Activated T-cell treated with anti-CD3 and anti-CD28 coated beads, Interleukin-2, amount 50 U/mL, for 24 hours (primary cell): ENCODE data around the gene CECR2.
"Not testable (repeated sequence)": the region's sequence is repeated elsewhere in the genome, so short reads cannot be mapped to it uniquely, and the experiment has no call there.

ENCODE experiments used
- DNase-seq: peaks from one replicate; pipeline ENCODE4 v3.0.0-alpha.2; 2020
- H3K27ac Mint-ChIP-seq: 2 replicates; pipeline ENCODE4 v1.8.0; 2020; ENCODE audit warnings: mild to moderate bottlenecking, mixed read lengths
- H3K27me3 Mint-ChIP-seq: 2 replicates; pipeline ENCODE4 v1.8.0; 2020; ENCODE audit warnings: mixed read lengths
- H3K36me3 Mint-ChIP-seq: 2 replicates; pipeline ENCODE4 v1.8.0; 2020; ENCODE audit warnings: low read depth, mixed read lengths
- H3K4me1 Mint-ChIP-seq: 2 replicates; pipeline ENCODE4 v1.8.0; 2020; ENCODE audit warnings: low read depth, mixed read lengths
- H3K4me3 Mint-ChIP-seq: 2 replicates; pipeline ENCODE4 v1.8.0; 2020; ENCODE audit warnings: mild to moderate bottlenecking, moderate library complexity, mixed read lengths
- H3K9me3 Mint-ChIP-seq: 2 replicates; pipeline ENCODE4 v1.8.0; 2020; ENCODE audit warnings: mixed read lengths

Gene CECR2

DNA sequence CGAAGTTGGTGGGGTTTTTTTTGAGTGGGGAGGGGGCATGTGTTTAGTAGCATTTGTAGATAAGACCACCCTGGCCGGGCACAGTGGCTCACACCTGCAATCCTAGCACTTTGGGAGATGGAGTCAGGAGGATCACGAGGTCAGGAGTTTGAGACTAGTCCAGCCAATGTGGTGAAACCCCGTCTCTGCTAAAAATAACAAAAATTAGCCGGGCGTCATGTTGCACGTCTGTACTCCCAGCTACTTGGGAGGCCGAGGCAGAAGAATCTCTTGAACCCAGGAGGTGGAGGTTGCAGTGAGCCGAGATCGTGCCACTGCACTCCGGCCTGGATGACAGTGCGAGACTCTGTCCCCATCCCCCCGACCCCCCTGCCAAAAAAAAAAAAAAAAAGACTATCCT lies 34.6 kb downstream of the CECR2 start:
- no peak for DNase-seq
- no peak overlapping the region for H3K4me3 Mint-ChIP-seq
- no peaks in the 10 kb centered on the region for H3K36me3 Mint-ChIP-seq
- no peaks in the 10 kb centered on the region for H3K9me3 Mint-ChIP-seq
- no peak overlapping the region for H3K27ac Mint-ChIP-seq
- no peaks in the 10 kb centered on the region for H3K27me3 Mint-ChIP-seq
- H3K4me1 Mint-ChIP-seq, result no peaks in the 10 kb centered on the region

- Mint-ChIP-seq H3K36me3 (no peaks in the 10 kb centered on the region), H3K4me1 (no peaks in the 10 kb centered on the region), H3K9me3 (no peaks in the 10 kb centered on the region), H3K27me3 (peaks cover 3% of the 10 kb centered on the region), H3K4me3 (no peak overlapping the region), H3K27ac (no peak overlapping the region)
- DNase-seq, result no peak
These were observed 38.4 kb downstream of the CECR2 start for GRCh38 chr22:17407643-17408042.

DNA sequence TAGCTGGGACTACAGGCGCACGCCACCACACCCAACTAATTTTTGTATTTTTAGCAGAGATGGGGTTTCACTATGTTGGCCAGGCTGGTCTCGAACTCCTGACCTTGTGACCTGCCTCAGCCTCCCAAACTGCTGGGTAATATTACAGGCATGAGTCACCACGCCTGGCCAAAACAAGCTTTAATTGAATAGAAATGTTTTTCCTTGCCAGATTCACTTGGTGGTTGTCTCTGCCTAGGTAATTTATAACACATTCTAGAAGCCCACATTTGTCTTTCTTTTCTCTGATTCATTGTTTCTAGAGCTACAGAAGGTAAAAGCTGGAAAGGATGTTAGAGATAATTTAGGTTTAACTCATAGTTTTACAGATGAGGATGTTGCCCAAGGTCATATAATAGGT lies 41.3 kb downstream of the CECR2 start:
- DNase-seq, result no peak
- H3K36me3 Mint-ChIP-seq, result no peaks in the 10 kb centered on the region
- no peaks in the 10 kb centered on the region for H3K9me3 Mint-ChIP-seq
- peaks cover 3% of the 10 kb centered on the region for H3K27me3 Mint-ChIP-seq
- no peak overlapping the region for H3K27ac Mint-ChIP-seq
- no peak overlapping the region for H3K4me3 Mint-ChIP-seq
- no peaks in the 10 kb centered on the region for H3K4me1 Mint-ChIP-seq

DNA sequence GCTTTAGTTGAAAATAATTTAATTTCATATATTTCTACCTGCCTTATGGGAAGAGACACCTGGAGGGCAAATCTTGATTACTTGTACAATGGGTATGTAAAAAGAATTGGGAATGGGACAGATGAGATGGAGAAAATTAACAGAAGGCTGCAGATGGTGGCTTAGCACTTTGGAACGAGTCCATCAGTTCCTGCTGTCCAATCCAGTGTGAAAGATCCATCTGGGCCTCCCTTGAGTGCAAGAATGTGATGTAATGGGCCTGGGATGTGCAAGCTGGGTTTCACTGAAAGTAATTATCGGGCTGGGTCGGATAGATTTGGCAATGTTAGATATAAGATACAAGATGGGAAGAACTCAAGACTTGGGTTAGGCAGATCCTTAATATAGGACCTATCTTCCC lies 42.0 kb downstream of the CECR2 start:
- no peaks in the 10 kb centered on the region for H3K36me3 Mint-ChIP-seq
- H3K9me3 Mint-ChIP-seq, result no peaks in the 10 kb centered on the region
- DNase-seq, result no peak
- no peak overlapping the region for H3K4me3 Mint-ChIP-seq
- H3K4me1 Mint-ChIP-seq, result no peaks in the 10 kb centered on the region
- peaks cover 3% of the 10 kb centered on the region for H3K27me3 Mint-ChIP-seq
- no peak overlapping the region for H3K27ac Mint-ChIP-seq

DNA sequence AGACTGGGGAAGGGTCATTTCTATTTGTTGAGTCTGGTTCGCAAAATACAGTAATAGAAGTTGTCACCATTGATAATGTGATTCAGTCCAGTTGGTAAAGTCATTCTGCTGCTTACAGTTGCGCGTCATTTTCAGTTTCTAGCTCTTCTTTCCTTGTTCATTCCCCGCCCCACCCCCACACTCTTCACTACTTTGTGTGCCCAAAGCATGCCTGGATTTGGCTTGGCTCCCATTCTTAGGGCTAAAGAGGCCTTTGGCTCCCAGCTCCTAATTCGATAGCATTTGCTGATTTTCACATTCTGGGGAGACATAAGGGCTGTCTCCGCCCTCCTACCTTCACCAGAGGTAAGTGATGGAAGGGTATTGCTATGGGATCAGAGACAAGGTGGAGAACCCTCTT lies 43.0 kb downstream of the CECR2 start:
- Mint-ChIP-seq H3K27me3 (peaks cover 3% of the 10 kb centered on the region), H3K27ac (no peak overlapping the region), H3K4me1 (no peaks in the 10 kb centered on the region), H3K4me3 (no peak overlapping the region), H3K36me3 (no peaks in the 10 kb centered on the region), H3K9me3 (no peaks in the 10 kb centered on the region)
- no peak for DNase-seq

DNA sequence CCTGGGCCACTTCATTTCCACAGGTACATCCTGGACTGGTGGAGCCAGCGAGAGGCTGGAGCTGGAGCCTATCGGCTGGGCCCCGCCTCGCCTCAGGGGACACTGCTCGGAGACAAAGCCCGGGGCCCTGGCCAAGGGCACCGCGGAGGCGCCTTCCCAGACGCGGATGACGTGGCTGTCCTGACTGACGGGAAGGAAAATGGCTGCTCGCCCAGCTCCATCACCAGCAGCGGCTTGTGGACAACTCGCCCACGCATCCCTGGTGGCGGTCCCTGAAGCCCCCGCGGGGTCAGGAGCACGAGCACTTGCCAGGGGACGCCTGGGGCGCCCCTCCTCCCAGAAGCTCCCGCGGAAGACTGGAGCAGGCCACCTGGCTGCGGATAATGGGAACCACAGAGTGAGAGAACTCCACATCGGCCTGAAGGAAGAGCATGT lies 49.6 kb downstream of the CECR2 start:
- H3K27me3 Mint-ChIP-seq, result no peaks in the 10 kb centered on the region
- no peak overlapping the region for H3K4me3 Mint-ChIP-seq
- no peaks in the 10 kb centered on the region for H3K9me3 Mint-ChIP-seq
- no peak overlapping the region for H3K27ac Mint-ChIP-seq
- no peaks in the 10 kb centered on the region for H3K36me3 Mint-ChIP-seq
- H3K4me1 Mint-ChIP-seq, result no peaks in the 10 kb centered on the region
- DNase-seq, result no peak

DNA sequence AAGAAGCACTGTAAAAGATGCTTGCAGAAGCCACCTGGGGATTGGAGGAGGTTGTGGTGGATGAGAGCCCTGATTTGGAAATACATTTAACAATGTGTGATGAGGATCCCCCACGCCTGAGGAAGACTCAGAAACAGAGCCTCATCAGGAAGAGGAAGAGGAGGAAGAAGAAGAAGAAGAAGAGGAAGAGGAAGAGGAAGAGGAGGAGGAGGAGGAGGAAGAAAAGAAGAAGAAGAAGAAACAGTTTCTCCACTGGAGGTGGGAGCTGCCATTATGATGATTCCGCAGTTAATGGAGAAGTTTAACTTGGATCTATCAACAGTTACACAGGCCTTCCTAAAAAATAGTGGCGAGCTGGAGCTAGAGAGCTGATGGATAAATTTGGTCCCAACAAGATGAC lies 50.1 kb downstream of the CECR2 start:
- Mint-ChIP-seq H3K9me3 (no peaks in the 10 kb centered on the region), H3K27ac (no peak overlapping the region), H3K36me3 (no peaks in the 10 kb centered on the region), H3K4me1 (no peaks in the 10 kb centered on the region), H3K4me3 (no peak overlapping the region), H3K27me3 (no peaks in the 10 kb centered on the region)
- no peak for DNase-seq

DNA sequence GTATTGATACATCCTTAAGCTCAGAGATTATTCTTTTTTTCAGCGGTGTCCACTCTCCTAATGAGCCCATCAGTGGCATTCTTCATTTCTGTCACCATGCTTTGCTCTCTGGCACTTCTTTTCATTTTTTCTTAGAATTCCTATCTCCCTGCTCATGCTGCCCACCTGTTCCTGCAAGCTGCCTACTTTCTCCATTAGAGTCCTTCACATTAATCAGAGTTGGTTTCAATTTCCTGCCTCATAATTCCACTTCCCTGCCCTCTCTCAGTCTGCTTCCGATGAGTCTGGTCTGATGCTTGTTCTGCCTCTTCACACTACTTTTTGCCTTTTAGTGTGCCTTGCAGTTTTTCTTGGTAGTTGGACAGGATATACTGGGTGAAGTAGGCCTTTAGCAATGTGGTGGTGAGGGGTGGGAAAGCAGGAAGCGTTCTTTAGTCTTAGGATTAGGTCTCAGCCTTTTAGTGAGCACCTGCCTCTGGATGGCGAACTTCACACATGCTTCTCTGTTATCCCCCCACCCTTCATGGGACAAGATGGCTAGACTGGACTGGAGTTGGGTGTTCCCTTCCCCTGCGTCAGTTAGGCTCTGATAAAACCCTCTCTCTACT lies 53.6 kb downstream of the CECR2 start:
- Mint-ChIP-seq H3K36me3 (no peaks in the 10 kb centered on the region), H3K27me3 (peaks cover 1% of the 10 kb centered on the region), H3K9me3 (no peaks in the 10 kb centered on the region), H3K27ac (no peak overlapping the region), H3K4me1 (no peaks in the 10 kb centered on the region), H3K4me3 (no peak overlapping the region)
- DNase-seq, result no peak

GRCh38 chr22:17423616-17424015 lies 54.4 kb downstream of the CECR2 start:
- H3K4me3 Mint-ChIP-seq, result no peak overlapping the region
- no peak for DNase-seq
- no peak overlapping the region for H3K27ac Mint-ChIP-seq
- H3K27me3 Mint-ChIP-seq, result peaks cover 6% of the 10 kb centered on the region
- no peaks in the 10 kb centered on the region for H3K36me3 Mint-ChIP-seq
- no peaks in the 10 kb centered on the region for H3K9me3 Mint-ChIP-seq
- no peaks in the 10 kb centered on the region for H3K4me1 Mint-ChIP-seq

- H3K4me1 Mint-ChIP-seq, H3K27ac Mint-ChIP-seq, H3K36me3 Mint-ChIP-seq, H3K9me3 Mint-ChIP-seq, H3K4me3 Mint-ChIP-seq, DNase-seq: not testable (repeated sequence)
- H3K27me3 Mint-ChIP-seq, result peaks cover 19% of the 10 kb centered on the region
These were observed 58.3 kb downstream of the CECR2 start for GRCh38 chr22:17427528-17427927.

DNA sequence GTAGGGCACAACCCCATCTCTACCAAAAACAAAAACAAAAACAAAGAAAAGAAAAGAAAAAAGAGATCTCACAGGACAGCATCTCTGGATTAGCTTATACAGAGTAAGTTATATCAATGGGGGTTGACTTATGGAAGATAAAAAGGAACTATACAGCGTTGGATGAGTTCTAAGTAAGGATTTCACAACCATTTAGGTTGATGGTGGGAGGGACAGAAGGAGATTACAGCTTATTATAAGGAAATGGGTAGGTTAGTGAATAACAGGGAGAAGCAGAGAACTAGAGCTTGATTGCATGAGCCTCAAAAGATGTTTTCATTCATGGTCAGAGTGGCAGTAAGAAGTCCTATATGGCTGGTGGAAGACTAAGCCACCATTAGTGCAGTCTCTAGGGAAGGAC lies 60.3 kb downstream of the CECR2 start:
- Mint-ChIP-seq H3K27ac (no peak overlapping the region), H3K9me3 (no peaks in the 10 kb centered on the region), H3K4me1 (no peaks in the 10 kb centered on the region), H3K4me3 (no peak overlapping the region), H3K36me3 (no peaks in the 10 kb centered on the region), H3K27me3 (peaks cover 22% of the 10 kb centered on the region)
- no peak for DNase-seq

GRCh38 chr22:17430412-17430811 lies 61.2 kb downstream of the CECR2 start:
- Mint-ChIP-seq H3K36me3 (no peaks in the 10 kb centered on the region), H3K4me3 (no peak overlapping the region), H3K27ac (no peak overlapping the region), H3K27me3 (peaks cover 25% of the 10 kb centered on the region), H3K4me1 (no peaks in the 10 kb centered on the region), H3K9me3 (no peaks in the 10 kb centered on the region)
- DNase-seq, result no peak

DNA sequence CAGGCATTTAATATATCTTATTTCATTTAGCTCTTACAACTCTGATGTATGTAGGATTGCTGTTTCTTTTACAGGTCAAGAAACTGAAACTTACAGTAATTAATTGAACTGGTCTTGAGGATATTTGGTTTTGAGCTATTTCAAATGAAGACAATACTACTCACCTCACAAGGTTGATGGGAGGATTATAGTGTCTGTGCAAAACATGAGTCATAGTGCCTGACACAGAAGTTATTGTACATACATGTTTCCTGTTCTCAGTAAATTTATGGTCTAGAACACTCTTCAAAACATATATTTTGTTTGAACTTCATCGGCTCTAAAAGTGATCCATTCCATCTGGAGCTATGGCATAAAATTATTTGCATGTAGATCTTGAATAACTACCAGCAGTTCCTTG lies 61.9 kb downstream of the CECR2 start:
- Mint-ChIP-seq H3K36me3 (no peaks in the 10 kb centered on the region), H3K9me3 (no peaks in the 10 kb centered on the region), H3K27me3 (peaks cover 26% of the 10 kb centered on the region), H3K4me3 (no peak overlapping the region), H3K4me1 (no peaks in the 10 kb centered on the region), H3K27ac (no peak overlapping the region)
- no peak for DNase-seq

DNA sequence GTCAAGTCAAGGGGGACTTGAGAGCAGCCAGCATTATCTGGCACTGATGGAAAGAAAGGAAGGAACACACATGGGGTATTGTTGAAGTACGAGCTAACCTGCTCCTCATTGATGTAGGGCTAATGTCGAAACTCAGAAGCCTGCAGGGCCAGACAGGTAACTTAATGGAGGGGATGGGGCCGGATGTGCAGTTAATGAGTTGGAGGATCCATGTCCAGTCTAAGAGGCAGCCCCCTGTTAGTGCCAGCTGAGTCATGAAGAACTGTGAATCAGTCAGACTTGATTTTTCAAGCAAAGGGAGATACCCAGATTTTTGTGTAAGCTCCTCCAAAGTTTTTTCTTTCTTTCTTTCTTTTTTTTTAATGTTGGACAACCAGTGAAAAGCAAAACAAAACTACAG lies 65.6 kb downstream of the CECR2 start:
- DNase-seq, result no peak
- Mint-ChIP-seq H3K27ac (no peak overlapping the region), H3K4me3 (no peak overlapping the region), H3K9me3 (no peaks in the 10 kb centered on the region), H3K4me1 (peaks cover 1% of the 10 kb centered on the region), H3K27me3 (peaks cover 28% of the 10 kb centered on the region), H3K36me3 (no peaks in the 10 kb centered on the region)

- Mint-ChIP-seq H3K4me1 (peaks cover 1% of the 10 kb centered on the region), H3K27ac (no peak overlapping the region), H3K27me3 (peaks cover 25% of the 10 kb centered on the region), H3K4me3 (no peak overlapping the region), H3K36me3 (no peaks in the 10 kb centered on the region), H3K9me3 (no peaks in the 10 kb centered on the region)
- DNase-seq, result no peak
These were observed 66.1 kb downstream of the CECR2 start for GRCh38 chr22:17435375-17435774.

DNA sequence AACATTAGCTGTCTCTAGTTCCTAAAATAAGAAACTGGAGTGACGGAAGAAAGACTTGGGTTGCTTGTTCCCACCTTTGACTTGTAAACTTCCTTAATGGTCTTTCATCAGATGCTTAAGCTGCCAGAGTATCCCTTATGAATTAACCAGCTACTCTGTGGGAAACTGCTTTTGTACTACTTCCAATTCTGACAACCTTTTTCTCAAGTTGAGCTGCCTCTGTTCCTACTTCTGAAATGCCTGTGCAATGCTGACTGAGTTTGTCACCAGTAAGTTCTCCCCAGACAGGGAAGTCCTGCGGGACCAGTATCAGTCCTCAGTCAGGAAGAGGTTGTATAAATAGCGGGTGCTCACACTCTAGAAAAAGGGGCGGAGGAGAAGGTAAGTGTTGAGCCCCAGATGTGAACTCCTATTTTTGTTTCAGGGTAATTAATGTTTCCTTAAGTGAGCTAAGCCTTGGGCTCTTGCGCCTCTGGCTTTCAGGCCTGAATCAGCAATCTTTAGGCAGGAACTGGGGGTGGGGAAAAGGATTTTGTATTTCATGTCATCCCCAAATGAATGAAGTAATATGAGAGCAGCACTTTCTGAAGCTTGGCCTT lies 67.2 kb downstream of the CECR2 start:
- peaks cover 1% of the 10 kb centered on the region for H3K4me1 Mint-ChIP-seq
- peak overlapping the region; percentile 12 for H3K27ac Mint-ChIP-seq
- peaks cover 24% of the 10 kb centered on the region for H3K27me3 Mint-ChIP-seq
- H3K9me3 Mint-ChIP-seq, result no peaks in the 10 kb centered on the region
- DNase-seq, result no peak
- no peak overlapping the region for H3K4me3 Mint-ChIP-seq
- no peaks in the 10 kb centered on the region for H3K36me3 Mint-ChIP-seq
